DOHH2 (cell line): ENCODE data around the gene PRKCQ.

Experiments
- EZH2phosphoT487 ChIP-seq: fragments of 200-600 bp; sonication (generic); IDR thresholded peaks from 2 replicates; pipeline ENCODE4 v1.6.1; 2017; ENCODE audit warnings: borderline replicate concordance, mild to moderate bottlenecking, antibody characterized with exemption, low read length, moderate library complexity, mixed read lengths
- TF ChIP-seq, protein P1 (sequence below): fragments of 200-600 bp; sonication (generic); IDR thresholded peaks from one replicate; pipeline ENCODE4 v1.5.1; 2014; ENCODE audit warnings: antibody characterized with exemption, mild to moderate bottlenecking, low read depth, low read length; ENCODE audit not compliant: poor library complexity, severe bottlenecking

GRCh38 chr10:6411436-6411835 is 168.6 kb downstream of the PRKCQ start:
- TF ChIP-seq, protein P1, sequence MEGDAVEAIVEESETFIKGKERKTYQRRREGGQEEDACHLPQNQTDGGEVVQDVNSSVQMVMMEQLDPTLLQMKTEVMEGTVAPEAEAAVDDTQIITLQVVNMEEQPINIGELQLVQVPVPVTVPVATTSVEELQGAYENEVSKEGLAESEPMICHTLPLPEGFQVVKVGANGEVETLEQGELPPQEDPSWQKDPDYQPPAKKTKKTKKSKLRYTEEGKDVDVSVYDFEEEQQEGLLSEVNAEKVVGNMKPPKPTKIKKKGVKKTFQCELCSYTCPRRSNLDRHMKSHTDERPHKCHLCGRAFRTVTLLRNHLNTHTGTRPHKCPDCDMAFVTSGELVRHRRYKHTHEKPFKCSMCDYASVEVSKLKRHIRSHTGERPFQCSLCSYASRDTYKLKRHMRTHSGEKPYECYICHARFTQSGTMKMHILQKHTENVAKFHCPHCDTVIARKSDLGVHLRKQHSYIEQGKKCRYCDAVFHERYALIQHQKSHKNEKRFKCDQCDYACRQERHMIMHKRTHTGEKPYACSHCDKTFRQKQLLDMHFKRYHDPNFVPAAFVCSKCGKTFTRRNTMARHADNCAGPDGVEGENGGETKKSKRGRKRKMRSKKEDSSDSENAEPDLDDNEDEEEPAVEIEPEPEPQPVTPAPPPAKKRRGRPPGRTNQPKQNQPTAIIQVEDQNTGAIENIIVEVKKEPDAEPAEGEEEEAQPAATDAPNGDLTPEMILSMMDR = no peak
- no peak for TF ChIP-seq EZH2phosphoT487
